PC-3 (cell line): ENCODE data around the gene KATNAL1. TPM values are rescaled to one million over a fixed set of nuclear protein-coding genes. Genes with fewer than 3 reads are reported as not detected.
A peak's percentile ranks its signal among the peaks of the same experiment; 100 is the strongest.

Experiments used
- ATAC-seq: fragments of 200-7000 bp; cut with Tn5 transposase; 2 replicates; pipeline ENCODE4 v1.9.1; 2020; ENCODE audit warnings: mild to moderate bottlenecking, moderate library complexity
- BruUV-seq: library from RNA; stranded (reverse); fragments of 400-500 nt; replicated peaks from 2 replicates; lab custom pipeline; 2021; lab: Mats Ljungman, UMichigan
- CTCF ChIA-PET: fragments of 300-600 bp; sonication (Branson Sonifier 250); formaldehyde crosslinking; loops from one replicate; lab custom pipeline; 2022; ENCODE audit warnings: antibody characterized with exemption; lab: Charles Lee
- POLR2A ChIA-PET: fragments of 300-600 bp; sonication (Branson Sonifier 250); formaldehyde crosslinking; loops from one replicate; lab custom pipeline; 2022; ENCODE audit warnings: antibody characterized with exemption; ENCODE audit not compliant: unreplicated experiment; lab: Charles Lee
- DNase-seq: peaks from one replicate; pipeline ENCODE4 v3.0.0-alpha.2; 2015
- H2AFZ ChIP-seq: fragments of 300-600 bp; sonication (generic); 2 replicates; pipeline ENCODE4 v1.6.0; 2016; ENCODE audit warnings: antibody characterized with exemption, low read length
- H3F3A ChIP-seq: fragments of 300-600 bp; sonication (generic); one replicate; pipeline ENCODE4 v1.6.0; 2017; ENCODE audit warnings: antibody characterized with exemption, low read length, control low read depth, mild to moderate bottlenecking; ENCODE audit not compliant: unreplicated experiment
- H3K27ac ChIP-seq: fragments of 300-600 bp; sonication (generic); 2 replicates; pipeline ENCODE4 v1.5.1; 2016; ENCODE audit warnings: mild to moderate bottlenecking, low read length
- H3K27me3 ChIP-seq: fragments of 300-600 bp; sonication (generic); 2 replicates; pipeline ENCODE4 v1.6.1; 2016; ENCODE audit warnings: low read length, mixed read lengths
- H3K36me3 ChIP-seq: fragments of 300-600 bp; sonication (generic); 2 replicates; pipeline ENCODE4 v1.6.1; 2016; ENCODE audit warnings: low read depth, mixed run types, low read length, mixed read lengths
- H3K4me1 ChIP-seq: fragments of 300-600 bp; sonication (generic); 2 replicates; pipeline ENCODE4 v1.5.1; 2016; ENCODE audit warnings: low read length; ENCODE audit not compliant: insufficient read depth
- H3K4me2 ChIP-seq: fragments of 300-600 bp; sonication (generic); 2 replicates; pipeline ENCODE4 v1.6.0; 2016; ENCODE audit warnings: low read length
- H3K4me3 ChIP-seq: fragments of 300-600 bp; sonication (generic); 2 replicates; pipeline ENCODE4 v1.5.1; 2016; ENCODE audit warnings: mild to moderate bottlenecking, low read length, mixed read lengths
- H3K79me2 ChIP-seq: fragments of 300-600 bp; sonication (generic); 2 replicates; pipeline ENCODE4 v1.6.1; 2017; ENCODE audit warnings: low read length, mixed read lengths
- H3K9ac ChIP-seq: fragments of 300-600 bp; sonication (generic); 2 replicates; pipeline ENCODE4 v1.6.0; 2016; ENCODE audit warnings: mild to moderate bottlenecking, low read length
- H3K9me2 ChIP-seq: fragments of 300-600 bp; sonication (generic); replicated peaks from 2 replicates; pipeline ENCODE4 v1.6.1; 2016; ENCODE audit warnings: mixed run types, low read length, mixed read lengths
- H3K9me3 ChIP-seq: fragments of 300-600 bp; sonication (generic); 2 replicates; pipeline ENCODE4 v1.6.1; 2016; ENCODE audit warnings: low read length, mixed read lengths
- H4K20me1 ChIP-seq: fragments of 300-600 bp; sonication (generic); 2 replicates; pipeline ENCODE4 v1.6.1; 2016; ENCODE audit warnings: low read length, mixed read lengths
- EZH2 ChIP-seq: fragments of 300-600 bp; sonication (generic); IDR thresholded peaks from one replicate; pipeline ENCODE4 v1.6.1; 2017; ENCODE audit warnings: antibody characterized with exemption, mild to moderate bottlenecking, low read length; ENCODE audit not compliant: unreplicated experiment
- EZH2phosphoT487 ChIP-seq: fragments of 300-600 bp; sonication (generic); IDR thresholded peaks from 2 replicates; pipeline ENCODE4 v1.6.1; 2018; ENCODE audit warnings: mild to moderate bottlenecking, antibody characterized with exemption, low read length, borderline replicate concordance
- intact Hi-C: fragments of 100-400 bp; cut with micrococcal nuclease; formaldehyde crosslinking; loops from 2 replicates; pipeline ENCODE4 v1.9.0; 2023
- total RNA-seq: library from RNA; depleted of rRNA; stranded (reverse); fragments of >200 nt; gene quantifications from 2 replicates; pipeline ENCODE4 v1.2.3, GENCODE V29; 2014
- TF ChIP-seq, protein P1 (sequence below): fragments of 300-600 bp; sonication (generic); conservative IDR thresholded peaks from 2 replicates; pipeline ENCODE4 v1.5.1; 2017; ENCODE audit warnings: antibody characterized with exemption, low read depth, mild to moderate bottlenecking, low read length

The KATNAL1 gene
- total RNA-seq, 1 experiment from 2014 or later, result 4.3 TPM

DNA sequence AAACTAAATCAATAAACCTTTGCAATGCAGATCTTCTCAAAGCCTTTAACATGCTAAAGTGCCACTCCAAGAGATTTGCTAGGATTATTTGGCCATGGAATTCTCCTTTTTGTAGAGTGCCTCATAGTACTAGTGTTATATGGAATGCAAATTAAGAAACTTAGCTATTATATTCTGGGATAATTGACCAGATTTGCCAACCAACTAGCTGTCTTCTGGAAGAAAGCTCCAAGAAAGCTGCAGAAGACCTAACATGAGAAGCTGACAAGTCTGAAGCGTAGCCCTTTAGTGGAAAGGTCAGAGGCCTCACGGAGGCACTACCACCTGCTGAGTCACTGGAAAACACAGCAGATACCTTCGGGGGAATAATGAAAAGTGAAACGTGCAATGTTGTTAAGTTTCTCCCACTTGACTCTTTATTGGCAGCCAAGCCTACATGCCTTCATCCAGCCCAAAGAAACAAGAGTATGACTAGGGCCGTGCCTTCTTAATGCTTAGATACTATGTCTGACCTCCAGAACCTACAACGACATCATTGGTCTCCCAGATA is 29.8 kb upstream of the KATNAL1 start:
- no peak overlapping the region for H2AFZ ChIP-seq
- no peaks in the 10 kb centered on the region for H3K9me3 ChIP-seq
- no peak overlapping the region for H3K27ac ChIP-seq
- POLR2A ChIA-PET, result no interaction called here
- no peak overlapping the region for H3K4me2 ChIP-seq
- H3K4me3 ChIP-seq, result no peak overlapping the region
- H3K9me2 ChIP-seq, result no peaks in the 10 kb centered on the region
- no peaks in the 10 kb centered on the region for H4K20me1 ChIP-seq
- ATAC-seq, result no peak
- intact Hi-C loops, result no loop called here
- H3F3A ChIP-seq, result no peaks in the 10 kb centered on the region
- H3K9ac ChIP-seq, result no peak overlapping the region
- H3K36me3 ChIP-seq, result no peaks in the 10 kb centered on the region
- peaks cover 47% of the 10 kb centered on the region for H3K4me1 ChIP-seq
- BruUV-seq, result no TSS peak
- TF ChIP-seq EZH2phosphoT487 (no peak), EZH2 (no peak)
- TF ChIP-seq, protein P1, sequence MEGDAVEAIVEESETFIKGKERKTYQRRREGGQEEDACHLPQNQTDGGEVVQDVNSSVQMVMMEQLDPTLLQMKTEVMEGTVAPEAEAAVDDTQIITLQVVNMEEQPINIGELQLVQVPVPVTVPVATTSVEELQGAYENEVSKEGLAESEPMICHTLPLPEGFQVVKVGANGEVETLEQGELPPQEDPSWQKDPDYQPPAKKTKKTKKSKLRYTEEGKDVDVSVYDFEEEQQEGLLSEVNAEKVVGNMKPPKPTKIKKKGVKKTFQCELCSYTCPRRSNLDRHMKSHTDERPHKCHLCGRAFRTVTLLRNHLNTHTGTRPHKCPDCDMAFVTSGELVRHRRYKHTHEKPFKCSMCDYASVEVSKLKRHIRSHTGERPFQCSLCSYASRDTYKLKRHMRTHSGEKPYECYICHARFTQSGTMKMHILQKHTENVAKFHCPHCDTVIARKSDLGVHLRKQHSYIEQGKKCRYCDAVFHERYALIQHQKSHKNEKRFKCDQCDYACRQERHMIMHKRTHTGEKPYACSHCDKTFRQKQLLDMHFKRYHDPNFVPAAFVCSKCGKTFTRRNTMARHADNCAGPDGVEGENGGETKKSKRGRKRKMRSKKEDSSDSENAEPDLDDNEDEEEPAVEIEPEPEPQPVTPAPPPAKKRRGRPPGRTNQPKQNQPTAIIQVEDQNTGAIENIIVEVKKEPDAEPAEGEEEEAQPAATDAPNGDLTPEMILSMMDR, result no peak
- CTCF ChIA-PET, result no interaction called here
- DNase-seq, result no peak
- no peaks in the 10 kb centered on the region for H3K27me3 ChIP-seq
- H3K79me2 ChIP-seq, result no peaks in the 10 kb centered on the region

DNA sequence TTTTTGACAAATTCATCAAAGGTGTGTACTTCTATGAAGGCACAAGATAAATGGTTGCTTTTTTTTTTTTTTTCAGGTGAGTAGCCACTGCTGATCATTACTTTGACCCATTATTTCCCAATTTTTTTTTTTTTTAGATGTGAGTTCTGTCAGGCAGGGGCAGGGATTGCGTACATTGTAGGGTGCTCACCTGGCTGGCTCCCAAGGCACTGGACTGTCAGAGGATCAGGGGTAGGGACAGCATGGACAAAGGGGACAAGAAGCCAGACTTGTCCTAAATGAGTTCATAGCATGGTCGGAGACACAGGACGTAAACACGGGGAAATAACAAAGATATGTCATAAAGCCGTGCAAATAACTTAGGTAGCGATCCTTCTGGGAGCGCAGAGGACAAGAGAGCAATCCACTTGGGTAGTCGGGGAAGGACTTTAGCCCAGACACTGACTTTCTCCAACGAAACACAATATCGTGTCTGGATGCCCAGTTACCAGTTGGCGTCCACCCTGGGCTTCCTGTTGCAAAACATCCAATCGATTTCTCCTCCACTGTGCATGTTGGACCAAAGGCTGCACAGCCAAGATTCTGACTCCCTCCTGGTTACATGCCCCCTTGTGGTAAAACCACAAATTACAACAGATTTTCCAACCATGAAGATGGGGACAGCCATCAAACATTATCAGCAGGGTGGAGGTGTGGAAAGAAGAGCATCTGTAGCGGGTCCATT is 27.5 kb upstream of the KATNAL1 start:
- no peak for TF ChIP-seq EZH2phosphoT487
- TF ChIP-seq, protein P1, result peak; percentile 59
- no peak for TF ChIP-seq EZH2
- ChIA-PET POLR2A (no interaction called here), CTCF (no interaction called here)
- H3F3A ChIP-seq, result no peaks in the 10 kb centered on the region
- H3K4me2 ChIP-seq, result no peak overlapping the region
- H3K4me3 ChIP-seq, result no peak overlapping the region
- no peak overlapping the region for H3K27ac ChIP-seq
- no peak overlapping the region for H3K9ac ChIP-seq
- no peak overlapping the region for H2AFZ ChIP-seq
- no peaks in the 10 kb centered on the region for H3K27me3 ChIP-seq
- no peaks in the 10 kb centered on the region for H3K9me2 ChIP-seq
- H4K20me1 ChIP-seq, result no peaks in the 10 kb centered on the region
- peaks cover 30% of the 10 kb centered on the region for H3K4me1 ChIP-seq
- DNase-seq (peak; percentile 44), ATAC-seq (no peak)
- no TSS peak for BruUV-seq
- H3K36me3 ChIP-seq, result no peaks in the 10 kb centered on the region
- intact Hi-C loops, result no loop called here
- H3K79me2 ChIP-seq, result no peaks in the 10 kb centered on the region
- H3K9me3 ChIP-seq, result no peaks in the 10 kb centered on the region

DNA sequence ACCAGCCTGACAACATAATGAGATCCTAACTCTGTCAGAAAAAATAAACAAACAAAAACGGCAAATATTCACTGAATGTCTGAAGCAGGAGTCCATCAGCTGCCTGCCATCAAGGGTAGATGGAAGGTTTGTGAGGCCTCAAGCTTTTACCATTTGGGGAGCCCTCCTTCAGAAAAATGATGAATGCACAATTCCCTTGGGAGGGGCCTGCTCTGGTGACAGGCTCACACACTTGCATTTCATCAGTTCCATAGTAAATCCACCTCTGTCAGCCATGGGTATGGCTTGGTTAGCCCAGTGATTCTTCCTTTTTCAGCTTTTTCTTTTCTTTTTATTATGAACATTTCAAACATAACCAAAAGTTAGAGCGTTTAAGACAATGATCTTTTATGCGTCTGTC is 26.3 kb upstream of the KATNAL1 start:
- H3K9ac ChIP-seq, result no peak overlapping the region
- peaks cover 25% of the 10 kb centered on the region for H3K4me1 ChIP-seq
- H3K9me3 ChIP-seq, result no peaks in the 10 kb centered on the region
- TF ChIP-seq, protein P1, result no peak
- no peak for TF ChIP-seq EZH2phosphoT487
- no peak for TF ChIP-seq EZH2
- no peak for DNase-seq
- POLR2A ChIA-PET, result no interaction called here
- CTCF ChIA-PET, result no interaction called here
- H2AFZ ChIP-seq, result no peak overlapping the region
- no peaks in the 10 kb centered on the region for H3K79me2 ChIP-seq
- intact Hi-C loops, result no loop called here
- no peak overlapping the region for H3K4me3 ChIP-seq
- H3K27ac ChIP-seq, result no peak overlapping the region
- H3K9me2 ChIP-seq, result no peaks in the 10 kb centered on the region
- H3K4me2 ChIP-seq, result no peak overlapping the region
- H4K20me1 ChIP-seq, result no peaks in the 10 kb centered on the region
- no peaks in the 10 kb centered on the region for H3F3A ChIP-seq
- no peaks in the 10 kb centered on the region for H3K27me3 ChIP-seq
- BruUV-seq, result no TSS peak
- H3K36me3 ChIP-seq, result no peaks in the 10 kb centered on the region
- ATAC-seq, result no peak
